NCI-H748 (cell line): Measurements from ENCODE around the gene FOXD4L5.
"Not testable (repeated sequence)": the region's sequence is repeated elsewhere in the genome, so short reads cannot be mapped to it uniquely, and the experiment has no call there.

ENCODE experiments used
- DNase-seq: peaks from one replicate; lab custom pipeline; 2025; ENCODE audit not compliant: unreplicated experiment; lab: John Stamatoyannopoulos, UW

The FOXD4L5 gene

DNA sequence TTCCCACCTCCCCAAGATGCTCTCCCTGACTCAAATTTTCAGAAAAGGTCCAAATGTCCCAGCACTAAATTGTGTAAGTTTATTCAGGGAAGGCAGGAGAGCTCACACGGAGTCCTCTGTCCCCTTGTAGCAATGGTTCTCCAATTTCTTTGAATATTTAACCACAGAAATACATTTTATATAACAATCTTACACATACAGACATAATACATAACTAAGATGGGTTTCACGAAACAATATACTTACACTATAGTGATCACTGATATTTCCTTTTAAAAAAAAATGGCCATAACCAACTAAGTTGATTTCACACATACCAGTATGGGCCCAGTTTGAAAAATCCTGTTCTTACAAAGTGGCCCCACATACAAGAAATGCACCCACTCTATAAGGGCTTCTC, at the start of gene FOXD4L5:
Gene FOXD4L5, minus strand, starts transcription at position 101 of the 400 bp plus-strand sequence. CDS start 832 bp downstream, outside the sequence.
- not testable (repeated sequence) for DNase-seq

DNA sequence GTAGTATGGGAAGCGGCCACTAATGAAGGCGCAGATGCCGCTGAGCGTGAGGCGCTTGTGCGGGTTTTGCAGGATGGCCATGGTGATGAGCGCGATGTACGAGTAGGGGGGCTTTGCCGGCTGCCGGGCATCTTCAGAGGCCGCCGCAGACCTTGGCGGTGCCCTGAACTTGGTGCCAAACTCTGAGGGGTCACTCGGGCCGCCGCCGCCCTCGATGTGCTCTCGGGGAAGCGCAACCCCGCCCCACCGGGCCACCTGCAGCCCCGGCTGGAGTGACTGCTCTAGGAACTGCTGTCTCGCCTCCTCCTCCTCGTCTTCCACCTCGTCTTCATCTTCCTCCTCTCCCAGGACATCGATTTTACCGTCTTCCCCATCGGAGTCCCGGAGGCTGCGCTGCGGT, 1.1 kb downstream of the FOXD4L5 start:
- DNase-seq = not testable (repeated sequence)

DNA sequence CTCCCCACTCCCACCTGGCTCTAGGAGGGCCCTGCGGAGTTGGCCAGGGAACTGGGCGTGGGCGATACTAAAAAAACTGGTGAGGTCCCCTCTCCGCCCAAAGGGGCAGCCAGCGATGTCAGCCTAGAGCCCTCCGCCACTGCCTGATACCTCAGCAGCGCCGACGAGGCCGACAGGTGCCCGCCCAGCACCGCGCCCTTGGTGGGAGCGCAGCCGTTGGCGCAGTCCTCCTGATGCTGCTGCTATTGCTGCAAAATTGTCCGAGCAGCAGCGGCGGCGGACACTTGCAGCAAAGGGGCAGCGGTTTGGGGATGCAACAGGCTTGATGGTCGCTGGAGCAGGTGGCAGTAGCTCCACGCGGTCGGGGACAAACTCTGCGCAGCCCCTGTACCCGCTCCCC, 2.0 kb downstream of the FOXD4L5 start:
- not testable (repeated sequence) for DNase-seq
